ENCODE measurements around the gene CALN1. TPM values are rescaled to one million over a fixed set of nuclear protein-coding genes. Genes with fewer than 3 reads are reported as not detected.
"Not testable (repeated sequence)": the region's sequence is repeated elsewhere in the genome, so short reads cannot be mapped to it uniquely, and the experiment has no call there.

Gene CALN1
- total and polyA plus RNA-seq, 4 donors: 0.02 to 0.91 (median 0.03) TPM

DNA sequence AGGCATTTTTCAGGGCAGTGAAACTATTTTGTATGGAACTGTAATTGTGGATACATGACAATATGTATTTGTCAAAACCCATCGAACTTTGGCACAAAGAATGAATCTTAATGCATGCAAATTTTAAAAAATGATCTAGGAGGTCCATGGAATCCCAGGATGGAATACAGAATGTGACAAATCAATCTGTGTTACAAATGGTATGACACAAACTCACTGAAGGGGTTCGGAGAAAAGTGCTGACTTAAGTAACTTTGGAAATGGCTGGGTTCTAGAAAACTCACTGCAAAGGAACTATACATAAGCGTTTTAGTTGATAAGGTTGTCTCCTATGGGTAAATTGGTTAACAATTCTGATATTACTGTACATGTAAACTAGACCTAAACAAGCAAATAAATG is 26.0 kb downstream of the CALN1 start:
- H3K27ac ChIP-seq (ENCODE audit: low read depth in 1 of 2, low read length in 1 of 2): no peak overlapping the region
- TF ChIP-seq, protein P1, sequence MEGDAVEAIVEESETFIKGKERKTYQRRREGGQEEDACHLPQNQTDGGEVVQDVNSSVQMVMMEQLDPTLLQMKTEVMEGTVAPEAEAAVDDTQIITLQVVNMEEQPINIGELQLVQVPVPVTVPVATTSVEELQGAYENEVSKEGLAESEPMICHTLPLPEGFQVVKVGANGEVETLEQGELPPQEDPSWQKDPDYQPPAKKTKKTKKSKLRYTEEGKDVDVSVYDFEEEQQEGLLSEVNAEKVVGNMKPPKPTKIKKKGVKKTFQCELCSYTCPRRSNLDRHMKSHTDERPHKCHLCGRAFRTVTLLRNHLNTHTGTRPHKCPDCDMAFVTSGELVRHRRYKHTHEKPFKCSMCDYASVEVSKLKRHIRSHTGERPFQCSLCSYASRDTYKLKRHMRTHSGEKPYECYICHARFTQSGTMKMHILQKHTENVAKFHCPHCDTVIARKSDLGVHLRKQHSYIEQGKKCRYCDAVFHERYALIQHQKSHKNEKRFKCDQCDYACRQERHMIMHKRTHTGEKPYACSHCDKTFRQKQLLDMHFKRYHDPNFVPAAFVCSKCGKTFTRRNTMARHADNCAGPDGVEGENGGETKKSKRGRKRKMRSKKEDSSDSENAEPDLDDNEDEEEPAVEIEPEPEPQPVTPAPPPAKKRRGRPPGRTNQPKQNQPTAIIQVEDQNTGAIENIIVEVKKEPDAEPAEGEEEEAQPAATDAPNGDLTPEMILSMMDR (IDR thresholded peaks at IDR 0.05; ENCODE audit: control extremely low read depth, extremely low read depth): no peak
- no peaks in the 10 kb centered on the region for H3K36me3 ChIP-seq (ENCODE audit: control insufficient read depth in 4 of 4, insufficient read depth in 4 of 4, low read length in 4 of 4)
- no peaks in the 10 kb centered on the region for H3K9me3 ChIP-seq (ENCODE audit: control insufficient read depth in 4 of 4, insufficient read depth in 3 of 4, low read length in 3 of 4)
- DNase-seq: no peak
- H3K4me1 ChIP-seq (ENCODE audit: control insufficient read depth in 5 of 5, insufficient read depth in 5 of 5, low read length in 5 of 5): no peaks in the 10 kb centered on the region
- H3K4me3 ChIP-seq: no peak overlapping the region
- H3K27me3 ChIP-seq (ENCODE audit: control insufficient read depth in 3 of 3, insufficient read depth in 3 of 3, low read length in 2 of 3): no peaks in the 10 kb centered on the region
- no peak for ATAC-seq (ENCODE audit: insufficient read depth, low FRiP score)
- 85 to 91% methylated on average over 3 of the region's 3 CpGs for WGBS, 2 donors
- H3K9ac ChIP-seq (ENCODE audit: insufficient read depth in 1 of 2, low read length in 2 of 2): no peak overlapping the region

- WGBS, 2 donors: 92 to 93% methylated on average over 4 of the region's 4 CpGs
- no peaks in the 10 kb centered on the region for H3K36me3 ChIP-seq (ENCODE audit: control insufficient read depth in 4 of 4, insufficient read depth in 4 of 4, low read length in 4 of 4)
- TF ChIP-seq, protein P1 (IDR thresholded peaks at IDR 0.05; ENCODE audit: control extremely low read depth, extremely low read depth): no peak
- no peak overlapping the region for H3K4me3 ChIP-seq
- no peak overlapping the region for H3K9ac ChIP-seq (ENCODE audit: insufficient read depth in 1 of 2, low read length in 2 of 2)
- no peaks in the 10 kb centered on the region for H3K4me1 ChIP-seq (ENCODE audit: control insufficient read depth in 5 of 5, insufficient read depth in 5 of 5, low read length in 5 of 5)
- H3K27me3 ChIP-seq (ENCODE audit: control insufficient read depth in 3 of 3, insufficient read depth in 3 of 3, low read length in 2 of 3): no peaks in the 10 kb centered on the region
- DNase-seq (no peak), ATAC-seq (ENCODE audit: insufficient read depth, low FRiP score) (no peak)
- no peaks in the 10 kb centered on the region for H3K9me3 ChIP-seq (ENCODE audit: control insufficient read depth in 4 of 4, insufficient read depth in 3 of 4, low read length in 3 of 4)
- no peak overlapping the region for H3K27ac ChIP-seq (ENCODE audit: low read depth in 1 of 2, low read length in 1 of 2)
These were observed 49.9 kb downstream of the CALN1 start for GRCh38 chr7:72362246-72362645.

DNA sequence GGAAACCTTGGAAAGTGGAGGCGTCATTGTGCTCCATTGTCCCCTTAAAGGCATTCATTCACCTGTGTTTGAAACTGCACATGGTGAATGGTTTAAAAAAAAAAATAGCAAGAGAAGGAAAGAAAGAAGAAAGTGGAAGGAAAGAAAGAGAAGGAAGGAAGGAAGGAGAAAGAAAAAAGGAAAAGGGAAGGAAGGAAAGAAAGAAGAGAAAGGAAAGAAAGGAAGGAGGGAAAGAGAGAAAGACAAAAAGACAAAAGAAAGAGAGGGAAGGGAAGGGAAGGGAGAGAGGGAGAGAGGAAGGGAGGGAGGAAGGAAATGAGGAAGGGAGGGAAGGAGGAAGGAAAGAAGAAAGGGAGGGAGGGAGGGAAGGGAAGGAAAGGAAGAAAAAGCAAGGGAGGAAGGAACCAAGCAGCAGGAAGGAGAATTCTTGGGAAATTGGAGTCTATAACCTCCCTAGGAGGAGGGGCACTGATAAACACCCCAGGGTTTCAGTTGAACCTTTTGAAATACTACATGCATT is 66.9 kb downstream of the CALN1 start:
- 92 to 93% methylated on average over 1 of the region's 1 CpG for WGBS, 2 donors
- Histone ChIP-seq H3K9ac (ENCODE audit: insufficient read depth in 1 of 2, low read length in 2 of 2) (no peak overlapping the region), H3K4me1 (ENCODE audit: control insufficient read depth in 5 of 5, insufficient read depth in 5 of 5, low read length in 5 of 5) (no peaks in the 10 kb centered on the region), H3K4me3 (no peak overlapping the region), H3K27ac (ENCODE audit: low read depth in 1 of 2, low read length in 1 of 2) (no peak overlapping the region), H3K9me3 (ENCODE audit: control insufficient read depth in 4 of 4, insufficient read depth in 3 of 4, low read length in 3 of 4) (peaks cover 0 to 2% (median 0%) of the 10 kb centered on the region in 4 donors), H3K27me3 (ENCODE audit: control insufficient read depth in 3 of 3, insufficient read depth in 3 of 3, low read length in 2 of 3) (peaks cover 0 to 6% (median 0%) of the 10 kb centered on the region in 3 donors), H3K36me3 (ENCODE audit: control insufficient read depth in 4 of 4, insufficient read depth in 4 of 4, low read length in 4 of 4) (no peaks in the 10 kb centered on the region)
- no peak for DNase-seq
- ATAC-seq (ENCODE audit: insufficient read depth, low FRiP score): no peak
- TF ChIP-seq, protein P1 (IDR thresholded peaks at IDR 0.05; ENCODE audit: control extremely low read depth, extremely low read depth): no peak

DNA sequence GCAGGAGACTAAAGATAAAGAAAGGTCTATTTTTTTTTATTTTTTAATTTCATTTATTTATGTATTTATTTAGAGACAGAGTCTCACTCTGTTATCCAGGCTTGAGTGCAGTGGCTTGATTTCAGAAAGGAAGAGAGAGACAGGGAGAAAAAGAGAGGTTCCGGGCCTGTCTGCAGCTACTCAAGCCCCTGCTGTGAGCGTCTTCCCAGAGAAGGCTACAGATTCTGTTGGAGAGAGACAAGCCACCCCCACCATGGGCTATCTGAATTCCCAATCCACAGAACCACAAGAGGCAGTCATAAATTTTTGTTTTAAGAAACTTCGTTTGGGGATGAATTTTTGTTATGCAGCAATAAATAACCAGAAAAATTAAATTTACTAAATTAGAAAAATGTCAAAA is 68.1 kb downstream of the CALN1 start:
- Histone ChIP-seq H3K27me3 (ENCODE audit: control insufficient read depth in 3 of 3, insufficient read depth in 3 of 3, low read length in 2 of 3) (peaks cover 0 to 10% (median 0%) of the 10 kb centered on the region in 3 donors), H3K9ac (ENCODE audit: insufficient read depth in 1 of 2, low read length in 2 of 2) (no peak overlapping the region)
- WGBS, 2 donors: 69 to 74% methylated on average over 3 of the region's 3 CpGs

GRCh38 chr7:72343354-72343753 is 68.8 kb downstream of the CALN1 start:
- not testable (repeated sequence) for DNase-seq; H3K27ac ChIP-seq (ENCODE audit: low read depth in 1 of 2, low read length in 1 of 2); H3K4me3 ChIP-seq; H3K9ac ChIP-seq (ENCODE audit: insufficient read depth in 1 of 2, low read length in 2 of 2); H3K36me3 ChIP-seq (ENCODE audit: control insufficient read depth in 4 of 4, insufficient read depth in 4 of 4, low read length in 4 of 4); ATAC-seq (ENCODE audit: insufficient read depth, low FRiP score); H3K4me1 ChIP-seq (ENCODE audit: control insufficient read depth in 5 of 5, insufficient read depth in 5 of 5, low read length in 5 of 5); H3K9me3 ChIP-seq (ENCODE audit: control insufficient read depth in 4 of 4, insufficient read depth in 3 of 4, low read length in 3 of 4)
- WGBS, 2 donors: 91 to 93% methylated on average over 3 of the region's 3 CpGs
- H3K27me3 ChIP-seq (ENCODE audit: control insufficient read depth in 3 of 3, insufficient read depth in 3 of 3, low read length in 2 of 3): peaks cover 0 to 14% (median 0%) of the 10 kb centered on the region in 3 donors

More for the DNA sequence above, 68.1 kb downstream of the CALN1 start:
- H3K4me3 ChIP-seq: no peak overlapping the region
- ATAC-seq (ENCODE audit: insufficient read depth, low FRiP score): no peak
- H3K36me3 ChIP-seq (ENCODE audit: control insufficient read depth in 4 of 4, insufficient read depth in 4 of 4, low read length in 4 of 4): no peaks in the 10 kb centered on the region
- H3K9me3 ChIP-seq (ENCODE audit: control insufficient read depth in 4 of 4, insufficient read depth in 3 of 4, low read length in 3 of 4): peaks cover 0 to 4% (median 0%) of the 10 kb centered on the region in 4 donors
- DNase-seq: no peak
- TF ChIP-seq, protein P1 (IDR thresholded peaks at IDR 0.05; ENCODE audit: control extremely low read depth, extremely low read depth): no peak
- no peaks in the 10 kb centered on the region for H3K4me1 ChIP-seq (ENCODE audit: control insufficient read depth in 5 of 5, insufficient read depth in 5 of 5, low read length in 5 of 5)
- H3K27ac ChIP-seq (ENCODE audit: low read depth in 1 of 2, low read length in 1 of 2): no peak overlapping the region
